Thyroid gland (tissue), 4 donors: ENCODE results near the gene FMN1. TPM values are rescaled to one million over a fixed set of nuclear protein-coding genes. Genes with fewer than 3 reads are reported as not detected.

Experiments
- DNase-seq, 2 donors: peaks; one replicate each; pipeline ENCODE4 v3.0.0-alpha.2; 2019
- H3K27ac ChIP-seq, 3 donors: fragments of 200-600 bp; sonication (generic); 1 replicate in 2 of 3; 2 replicates in 1 of 3; pipeline ENCODE4 v1.5.1; 2016 to 2019; ENCODE audit warnings: mild to moderate bottlenecking in 1 of 3, moderate library complexity in 1 of 3
- H3K27me3 ChIP-seq: fragments of 200-600 bp; sonication (generic); one replicate; pipeline ENCODE4 v1.5.1; 2019
- H3K36me3 ChIP-seq, 2 donors: fragments of 200-600 bp; sonication (generic); one replicate each; pipeline ENCODE4 v1.5.1; 2016 to 2019
- H3K4me1 ChIP-seq, 2 donors: fragments of 200-600 bp; sonication (generic); one replicate each; pipeline ENCODE4 v1.5.1; 2017 to 2019
- H3K4me3 ChIP-seq, 3 donors: fragments of 200-600 bp; sonication (generic); replicated peaks in 1 of 3; 1 replicate in 2 of 3; 2 replicates in 1 of 3; pipeline ENCODE4 v1.5.1; 2016; ENCODE audit warnings: mild to moderate bottlenecking in 1 of 3
- H3K9me3 ChIP-seq: fragments of 200-600 bp; sonication (generic); one replicate; pipeline ENCODE4 v1.5.1; 2017
- POLR2A ChIP-seq, 2 donors: fragments of 450-650 bp; IDR thresholded peaks; one replicate each; pipeline ENCODE4 v1.6.1; 2017; ENCODE audit warnings: antibody characterized with exemption in 2 of 2, mild to moderate bottlenecking in 2 of 2, moderate library complexity in 1 of 2
- WGBS, 2 donors: methylation state at CpG; one replicate each; pipeline ENCODE4 v1.1.5; 2017; 5-methylcytosine and 5-hydroxymethylcytosine counted together
- intact Hi-C: fragments of 100-400 bp; cut with DNase I; formaldehyde crosslinking; loops from one replicate; pipeline ENCODE4 v1.15.1; 2023
- total RNA-seq, 4 donors: library from RNA; depleted of rRNA; stranded (reverse); fragments of >200 nt; gene quantifications; one replicate each; pipeline ENCODE4 v1.2.3, GENCODE V29; 2016
- TF ChIP-seq, protein P1 (sequence below), 6 experiments: fragments of 200-600 bp in 3 of 6; fragments of 450-650 bp in 3 of 6; sonication (generic) in 3 of 6; IDR thresholded peaks; one replicate each; pipeline ENCODE4 v1.5.1; 2016 to 2019; ENCODE audit warnings: antibody characterized with exemption in 6 of 6, mild to moderate bottlenecking in 2 of 6, inconsistent platforms in 1 of 6, moderate library complexity in 1 of 6

Gene FMN1
- total RNA-seq, 4 donors from 2014 or later: 13.8 to 28.3 (median 22.5) TPM

DNA sequence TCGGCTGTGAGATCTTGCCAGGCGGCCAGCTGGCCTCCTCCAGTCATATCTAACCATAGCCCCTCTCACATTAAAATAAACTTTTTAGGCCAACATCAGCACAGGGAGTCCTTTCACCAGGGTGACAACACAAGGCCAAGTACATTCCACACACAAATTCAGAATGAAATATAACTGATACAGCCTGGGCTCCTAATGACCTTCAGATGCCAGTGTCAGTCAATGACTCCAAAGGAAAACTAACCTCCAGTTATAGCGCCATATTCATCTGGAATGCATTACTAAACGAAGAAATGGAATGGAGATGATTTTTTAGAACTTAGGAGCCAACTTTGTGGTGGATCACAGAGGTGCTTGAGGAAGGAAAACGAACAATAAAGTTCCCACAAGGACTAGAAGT lies 271.3 kb downstream of the FMN1 start:
- Histone ChIP-seq H3K4me3 (no peak overlapping the region), H3K27ac (no peak overlapping the region), H3K9me3 (no peaks in the 10 kb centered on the region), H3K36me3 (no peaks in the 10 kb centered on the region), H3K4me1 (no peaks in the 10 kb centered on the region), H3K27me3 (no peaks in the 10 kb centered on the region)
- intact Hi-C loops: no loop called here
- WGBS, 2 donors: 89 to 90% methylated on average over 5 of the region's 5 CpGs
- no peak for DNase-seq
- TF ChIP-seq, protein P1, sequence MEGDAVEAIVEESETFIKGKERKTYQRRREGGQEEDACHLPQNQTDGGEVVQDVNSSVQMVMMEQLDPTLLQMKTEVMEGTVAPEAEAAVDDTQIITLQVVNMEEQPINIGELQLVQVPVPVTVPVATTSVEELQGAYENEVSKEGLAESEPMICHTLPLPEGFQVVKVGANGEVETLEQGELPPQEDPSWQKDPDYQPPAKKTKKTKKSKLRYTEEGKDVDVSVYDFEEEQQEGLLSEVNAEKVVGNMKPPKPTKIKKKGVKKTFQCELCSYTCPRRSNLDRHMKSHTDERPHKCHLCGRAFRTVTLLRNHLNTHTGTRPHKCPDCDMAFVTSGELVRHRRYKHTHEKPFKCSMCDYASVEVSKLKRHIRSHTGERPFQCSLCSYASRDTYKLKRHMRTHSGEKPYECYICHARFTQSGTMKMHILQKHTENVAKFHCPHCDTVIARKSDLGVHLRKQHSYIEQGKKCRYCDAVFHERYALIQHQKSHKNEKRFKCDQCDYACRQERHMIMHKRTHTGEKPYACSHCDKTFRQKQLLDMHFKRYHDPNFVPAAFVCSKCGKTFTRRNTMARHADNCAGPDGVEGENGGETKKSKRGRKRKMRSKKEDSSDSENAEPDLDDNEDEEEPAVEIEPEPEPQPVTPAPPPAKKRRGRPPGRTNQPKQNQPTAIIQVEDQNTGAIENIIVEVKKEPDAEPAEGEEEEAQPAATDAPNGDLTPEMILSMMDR (IDR thresholded peaks at IDR 0.05): no peak
- no peak for TF ChIP-seq POLR2A (IDR thresholded peaks at IDR 0.05)

DNA sequence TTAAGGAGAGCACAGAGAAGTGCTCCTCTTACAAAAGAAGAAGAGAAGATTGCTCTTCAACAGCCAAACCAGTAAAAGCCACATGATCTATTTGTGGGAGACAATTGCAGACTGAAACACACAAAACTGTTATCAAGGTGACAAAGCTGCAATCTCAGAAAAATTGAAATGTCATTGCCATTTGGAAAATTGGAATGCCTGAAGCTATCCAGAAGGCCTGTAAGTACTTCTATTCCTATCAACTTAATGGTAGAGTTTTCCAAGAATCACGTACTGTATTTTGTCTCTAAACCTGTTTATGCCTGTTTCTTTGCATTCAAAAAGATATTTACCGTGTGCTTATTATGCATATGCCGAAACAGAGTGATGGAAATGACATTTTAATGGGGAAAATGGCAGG lies 272.0 kb downstream of the FMN1 start:
- no peak overlapping the region for H3K27ac ChIP-seq
- TF ChIP-seq, protein P1 (IDR thresholded peaks at IDR 0.05): no peak
- TF ChIP-seq POLR2A (IDR thresholded peaks at IDR 0.05): no peak
- intact Hi-C loops: no loop called here
- 94% methylated on average over 3 of the region's 3 CpGs for WGBS, 2 donors
- no peaks in the 10 kb centered on the region for H3K36me3 ChIP-seq
- no peak overlapping the region for H3K4me3 ChIP-seq
- no peaks in the 10 kb centered on the region for H3K27me3 ChIP-seq
- no peak for DNase-seq
- no peaks in the 10 kb centered on the region for H3K4me1 ChIP-seq
- no peaks in the 10 kb centered on the region for H3K9me3 ChIP-seq

DNA sequence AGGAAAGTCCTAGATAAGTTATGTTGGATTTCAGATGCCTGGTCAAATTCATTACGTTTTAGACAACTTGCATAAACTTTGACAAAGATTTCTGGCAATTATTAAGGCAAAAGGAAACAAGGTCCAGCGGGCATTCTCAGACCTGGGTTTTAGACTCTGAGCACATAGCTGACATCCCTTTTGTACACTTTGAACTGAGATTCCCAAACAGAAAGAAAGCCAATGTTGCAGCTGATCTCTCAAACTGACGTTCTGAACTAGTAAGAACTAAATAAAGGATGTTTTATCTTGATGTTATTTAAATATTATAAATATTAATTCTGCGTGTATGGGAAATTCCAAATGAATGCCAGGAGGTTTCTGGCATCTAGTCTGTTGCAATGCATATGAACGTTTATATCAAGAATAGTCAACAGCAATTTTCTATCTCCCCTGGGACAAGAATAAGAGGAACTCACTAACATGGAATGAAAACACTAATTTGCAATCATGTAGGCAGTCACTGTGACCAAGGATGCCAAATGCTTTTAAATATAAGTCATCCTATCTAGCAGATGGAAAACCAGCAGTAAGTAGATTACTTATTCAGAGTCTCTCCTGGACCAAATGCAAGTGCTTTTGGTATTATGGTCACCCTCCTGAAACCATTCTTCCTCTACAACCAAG lies 274.6 kb downstream of the FMN1 start:
- no peaks in the 10 kb centered on the region for H3K9me3 ChIP-seq
- no peak overlapping the region for H3K27ac ChIP-seq
- H3K4me3 ChIP-seq: no peak overlapping the region
- H3K36me3 ChIP-seq: no peaks in the 10 kb centered on the region
- intact Hi-C loops: no loop called here
- no peaks in the 10 kb centered on the region for H3K27me3 ChIP-seq
- DNase-seq: no peak
- WGBS, 2 donors: 68 to 69% methylated on average over 5 of the region's 5 CpGs
- TF ChIP-seq, protein P1 (IDR thresholded peaks at IDR 0.05): no peak
- TF ChIP-seq POLR2A (IDR thresholded peaks at IDR 0.05): no peak
- no peaks in the 10 kb centered on the region for H3K4me1 ChIP-seq

DNA sequence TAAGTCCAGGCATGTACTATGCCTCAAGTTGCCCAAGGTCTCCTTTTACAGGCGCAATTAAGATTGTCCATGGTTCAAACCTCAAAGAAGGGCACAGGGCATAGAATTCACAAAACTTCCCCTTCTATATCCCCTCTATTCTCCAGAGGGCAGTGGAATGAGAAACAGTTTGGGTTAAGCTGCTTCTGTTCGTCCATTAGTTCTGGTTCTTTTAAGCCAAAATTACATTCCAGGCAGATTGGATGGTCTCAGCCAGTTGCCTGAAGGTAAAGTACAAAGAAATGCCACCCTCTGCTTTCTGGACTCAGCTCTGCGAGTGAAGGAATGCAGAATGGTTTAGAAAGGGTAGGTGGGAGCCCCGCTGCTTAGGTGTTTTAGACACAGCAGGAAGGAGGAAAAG lies 276.0 kb downstream of the FMN1 start:
- intact Hi-C loops: no loop called here
- 84 to 92% methylated on average over 4 of the region's 4 CpGs for WGBS, 2 donors
- no peaks in the 10 kb centered on the region for H3K27me3 ChIP-seq
- H3K9me3 ChIP-seq: no peaks in the 10 kb centered on the region
- H3K4me1 ChIP-seq: no peaks in the 10 kb centered on the region
- no peaks in the 10 kb centered on the region for H3K36me3 ChIP-seq
- DNase-seq: no peak
- no peak overlapping the region for H3K27ac ChIP-seq
- H3K4me3 ChIP-seq: no peak overlapping the region
- TF ChIP-seq, protein P1 (IDR thresholded peaks at IDR 0.05): no peak
- no peak for TF ChIP-seq POLR2A (IDR thresholded peaks at IDR 0.05)

DNA sequence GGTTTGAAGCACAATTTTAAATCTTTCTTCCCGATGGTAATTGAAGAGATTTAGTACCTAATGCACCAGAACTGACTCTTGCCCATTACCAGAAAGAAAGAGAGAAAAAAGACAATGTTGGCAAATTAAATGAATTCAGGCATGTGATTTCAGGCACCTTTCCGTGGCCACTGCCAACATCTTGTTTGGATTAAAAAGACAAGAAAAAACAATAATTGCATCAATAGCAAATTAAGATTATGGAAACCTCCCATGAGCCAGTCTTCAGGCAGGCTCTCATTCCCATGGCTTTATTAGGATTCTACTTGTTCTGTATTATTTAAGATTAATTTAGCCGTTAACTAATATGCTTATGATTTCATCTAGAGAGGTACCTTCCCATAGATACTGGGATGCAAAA lies 283.7 kb downstream of the FMN1 start:
- WGBS, 2 donors: 74 to 81% methylated on average over 3 of the region's 3 CpGs
- no peaks in the 10 kb centered on the region for H3K36me3 ChIP-seq
- no peak for TF ChIP-seq POLR2A (IDR thresholded peaks at IDR 0.05)
- TF ChIP-seq, protein P1 (IDR thresholded peaks at IDR 0.05): no peak

More for the DNA sequence above, 283.7 kb downstream of the FMN1 start:
- H3K27ac ChIP-seq: no peak overlapping the region
- no peaks in the 10 kb centered on the region for H3K27me3 ChIP-seq
- no peak overlapping the region for H3K4me3 ChIP-seq
- intact Hi-C loops: no loop called here
- no peaks in the 10 kb centered on the region for H3K9me3 ChIP-seq
- no peak for DNase-seq
- H3K4me1 ChIP-seq: peaks cover 0 to 16% of the 10 kb centered on the region in 2 donors
